Measurements from ENCODE around the gene TMEM219.

TMEM219 gene

DNA sequence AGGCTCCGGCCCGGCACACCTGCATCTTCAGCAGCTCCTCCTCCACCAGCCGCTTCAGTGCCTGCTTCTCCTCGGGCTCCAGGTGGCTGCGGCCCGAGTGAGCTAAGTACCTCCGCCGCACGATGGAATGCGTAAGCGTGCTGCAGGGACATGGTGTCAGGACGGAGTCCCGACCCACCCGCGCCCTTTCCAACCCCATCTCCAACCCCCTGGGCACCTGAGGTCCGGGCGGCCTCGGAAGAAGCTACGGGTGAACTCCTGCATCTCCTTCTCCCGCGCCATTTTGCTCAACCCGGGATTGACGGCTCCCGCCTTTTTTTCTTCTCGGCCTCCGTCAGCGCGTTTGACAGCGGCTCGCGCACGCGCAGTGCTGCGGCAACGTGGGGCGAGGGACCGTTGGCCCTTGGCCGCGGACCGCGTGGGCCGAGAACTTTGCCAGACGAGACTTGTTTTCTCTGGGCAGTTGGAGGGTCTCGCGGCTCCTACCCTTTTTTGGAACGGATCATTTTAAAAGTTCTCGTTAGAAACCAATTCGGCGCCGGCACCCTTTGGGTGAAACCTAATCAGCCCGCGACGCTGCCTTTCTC, 33.5 kb downstream of the TMEM219 start, which contains the start of gene HIRIP3:
Gene HIRIP3 (minus strand): TSS at position 294 of the 587 bp plus-strand sequence. CDS start 12 bp downstream, at position 282.
- DNase-seq (ENCODE audit: low read depth): peak; percentile 77

DNA sequence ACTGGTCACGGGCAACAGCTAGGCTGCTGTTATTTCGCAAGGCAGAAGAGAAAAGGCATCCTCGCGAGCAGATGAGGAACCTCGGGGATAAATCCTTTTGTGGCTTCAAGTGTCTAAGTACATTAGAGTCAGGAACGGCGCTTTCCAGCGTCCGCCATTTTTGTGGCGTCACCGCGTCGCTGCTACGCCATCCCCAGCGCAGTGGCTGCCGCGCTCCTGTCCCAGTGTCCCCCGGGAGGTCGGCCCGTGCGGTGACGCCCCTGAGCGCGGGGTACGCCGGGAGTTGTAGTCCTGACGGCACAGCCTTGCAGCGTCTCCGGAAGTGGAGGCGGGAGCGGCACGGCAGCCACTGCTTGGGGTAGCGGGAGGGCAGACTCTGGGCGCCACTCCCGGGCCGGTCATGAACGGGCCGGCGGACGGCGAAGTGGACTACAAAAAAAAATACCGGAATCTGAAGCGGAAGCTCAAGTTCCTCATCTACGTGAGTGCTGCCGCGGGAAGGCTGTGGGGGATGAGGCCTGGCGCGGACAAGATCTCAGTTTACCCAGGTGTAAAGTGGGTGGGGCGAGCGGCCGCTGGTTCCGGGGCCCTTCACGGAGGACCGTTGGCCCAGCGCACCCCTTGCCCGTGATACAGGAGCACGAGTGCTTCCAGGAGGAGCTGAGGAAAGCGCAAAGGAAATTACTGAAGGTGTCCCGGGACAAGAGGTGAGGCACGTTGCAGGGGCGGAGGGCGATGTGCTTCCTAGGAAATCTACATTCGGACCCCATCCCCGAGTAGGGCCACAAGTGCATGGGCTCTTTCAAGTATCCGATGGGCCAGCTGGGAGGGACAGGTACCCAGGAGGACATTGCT, 34.3 kb downstream of the TMEM219 start, which contains the start of gene INO80E:
Gene INO80E (plus strand): TSS at position 331 of the 855 bp plus-strand sequence. CDS start 70 bp downstream, at position 401.
- peak; percentile 99 for DNase-seq (ENCODE audit: low read depth)

DNA sequence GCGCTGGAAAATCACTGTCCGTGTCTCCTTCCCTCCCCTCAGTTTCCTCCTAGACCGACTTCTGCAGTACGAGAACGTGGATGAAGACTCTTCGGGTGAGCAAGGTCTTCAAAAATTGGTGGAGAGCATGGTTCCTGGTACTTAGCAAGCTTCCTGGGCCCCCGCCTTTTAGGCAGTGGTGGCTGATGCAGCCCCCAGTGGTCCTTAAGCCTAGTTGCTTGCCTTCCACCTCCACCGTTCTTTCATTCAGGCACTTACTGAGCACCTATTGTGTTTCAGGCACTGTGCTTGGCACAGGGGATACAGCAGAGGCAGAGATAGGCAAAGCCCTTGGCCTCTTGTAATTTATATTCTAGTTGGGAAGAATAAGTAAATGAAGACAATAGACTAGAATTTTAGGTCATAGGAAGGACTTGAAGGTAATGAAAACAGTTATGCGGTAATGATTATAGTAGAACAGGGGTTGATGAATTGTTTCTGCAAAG, 34.9 kb downstream of the TMEM219 start:
- no peak for DNase-seq (ENCODE audit: low read depth)

DNA sequence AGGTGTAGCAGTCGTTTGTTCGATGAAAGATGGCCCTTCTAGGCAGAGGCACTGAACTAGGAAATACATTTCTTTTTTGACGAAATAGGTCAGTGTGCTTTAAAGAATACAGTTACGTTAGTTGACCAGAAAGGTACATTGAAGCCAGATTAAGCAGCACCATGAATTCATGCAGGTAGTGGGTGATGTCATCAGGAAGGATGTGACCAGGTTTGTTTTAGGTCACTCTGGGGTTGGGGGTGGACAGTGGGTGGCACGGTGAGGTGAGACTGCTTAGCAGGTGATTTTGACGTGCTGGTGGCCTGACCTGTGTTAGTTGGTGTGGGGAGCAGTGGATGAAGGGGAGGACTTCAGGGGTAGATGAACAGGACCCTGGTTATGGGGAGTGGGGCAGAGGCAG, 37.7 kb downstream of the TMEM219 start:
- no peak for DNase-seq (ENCODE audit: low read depth)

DNA sequence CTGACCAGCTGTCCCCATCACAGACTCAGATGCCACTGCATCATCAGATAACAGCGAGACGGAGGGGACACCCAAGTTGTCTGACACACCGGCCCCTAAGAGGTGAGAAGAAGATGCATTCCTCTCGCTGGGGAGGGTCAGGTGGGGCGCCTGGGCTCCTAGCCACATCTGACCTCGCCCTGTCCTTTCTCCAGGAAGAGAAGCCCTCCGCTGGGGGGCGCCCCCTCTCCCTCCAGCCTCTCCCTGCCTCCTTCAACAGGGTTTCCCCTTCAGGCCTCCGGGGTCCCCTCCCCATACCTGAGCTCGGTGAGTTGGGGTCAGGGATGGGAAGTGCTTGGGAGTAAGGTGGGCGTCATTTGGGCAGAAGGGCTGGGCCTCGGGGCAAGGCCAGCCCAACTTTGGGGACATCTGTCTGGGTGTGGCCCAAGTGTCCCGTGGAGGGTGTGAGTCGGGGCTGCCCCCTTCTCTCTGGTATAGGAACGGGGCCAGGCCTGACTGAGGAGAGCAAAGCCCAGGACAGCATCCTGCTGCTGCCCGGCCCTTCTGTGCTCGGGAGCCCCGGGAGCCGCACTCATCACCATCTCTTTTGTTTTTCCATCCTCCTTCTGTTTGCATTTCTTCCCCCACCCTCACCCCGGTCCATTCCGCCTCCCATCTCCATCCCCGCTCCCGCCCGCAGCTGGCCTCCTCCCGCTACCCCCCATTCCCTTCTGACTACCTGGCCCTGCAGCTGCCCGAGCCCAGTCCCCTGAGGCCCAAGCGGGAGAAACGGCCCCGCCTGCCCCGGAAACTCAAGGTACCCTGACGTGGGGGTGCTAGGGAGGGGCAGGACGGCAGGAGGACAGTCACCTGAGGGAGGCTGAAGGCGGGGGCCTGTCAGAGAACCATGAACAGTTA, 39.1 kb downstream of the TMEM219 start:
- no peak for DNase-seq (ENCODE audit: low read depth)

DNA sequence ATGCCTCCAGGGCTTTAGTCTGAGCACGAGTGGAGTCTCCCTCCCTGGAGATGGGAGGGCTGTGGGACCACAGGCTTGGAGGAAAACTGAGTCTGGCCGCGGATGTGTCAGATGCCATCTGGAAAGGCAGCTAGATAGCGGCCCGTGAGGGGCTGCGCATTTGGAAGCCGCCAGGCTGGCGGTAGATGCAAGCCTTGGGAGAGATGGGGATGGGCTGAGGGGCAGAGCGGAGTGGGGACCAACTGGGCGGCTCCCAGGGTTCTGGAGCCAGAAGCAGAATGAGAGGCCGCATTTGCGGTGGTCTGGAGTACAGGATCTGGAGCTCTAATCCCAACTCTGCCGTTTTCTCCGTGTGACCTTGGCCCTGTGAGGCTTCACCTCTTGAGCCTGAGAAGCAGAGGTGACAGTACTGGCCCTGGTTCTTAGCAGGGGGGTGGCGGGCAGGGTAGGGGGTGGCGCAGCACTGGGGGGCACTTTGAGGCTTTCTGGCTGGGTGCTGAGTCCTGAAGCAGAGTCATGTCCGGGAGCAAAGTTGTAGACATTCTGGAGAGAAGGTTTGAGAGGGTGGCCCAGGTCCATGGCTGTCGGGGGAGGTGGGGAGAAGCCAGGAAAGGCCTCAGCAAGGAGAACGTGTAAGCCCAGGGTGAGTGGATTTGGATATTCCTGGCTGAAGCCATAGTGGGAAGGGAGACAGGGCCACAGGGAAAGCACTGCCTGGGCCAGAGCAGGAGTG, 40.9 kb downstream of the TMEM219 start:
- no peak for DNase-seq (ENCODE audit: low read depth)

DNA sequence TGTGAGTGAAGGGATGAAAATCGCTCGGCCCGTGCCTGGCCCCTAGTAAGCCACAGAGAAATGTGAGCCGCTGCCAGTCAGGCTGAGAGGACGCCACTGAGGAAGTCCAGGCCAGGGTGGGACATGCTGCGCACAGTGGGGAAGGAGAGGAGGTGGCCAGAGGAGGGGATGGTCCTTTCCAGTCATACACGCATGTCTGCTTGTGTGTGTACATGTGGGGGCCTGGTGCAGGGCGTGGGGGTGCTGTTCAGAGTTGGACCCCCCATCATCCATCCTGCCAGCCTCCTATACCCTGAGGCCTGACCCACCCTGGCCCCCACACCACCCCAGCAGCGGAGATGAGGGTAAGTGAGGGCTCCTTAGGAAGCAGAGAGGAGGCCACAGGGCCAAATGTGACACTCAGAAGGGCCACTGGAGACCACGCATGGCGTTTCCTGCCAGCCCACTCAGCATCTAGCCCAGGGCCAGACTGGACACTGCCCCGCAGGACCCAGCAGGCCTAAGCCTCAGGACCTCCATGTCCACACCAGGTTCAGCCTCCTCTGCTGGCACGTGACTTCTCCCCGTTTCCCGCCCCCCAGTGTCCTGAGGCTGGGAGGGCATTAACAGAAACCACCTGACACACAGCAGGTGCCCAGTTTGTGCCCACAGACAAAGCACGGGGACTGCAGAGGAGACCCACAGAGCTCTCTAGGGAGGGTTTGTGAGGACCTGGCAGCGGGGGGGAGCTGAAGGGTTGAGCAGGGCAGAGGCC, 42.0 kb downstream of the TMEM219 start:
- DNase-seq (ENCODE audit: low read depth): no peak

DNA sequence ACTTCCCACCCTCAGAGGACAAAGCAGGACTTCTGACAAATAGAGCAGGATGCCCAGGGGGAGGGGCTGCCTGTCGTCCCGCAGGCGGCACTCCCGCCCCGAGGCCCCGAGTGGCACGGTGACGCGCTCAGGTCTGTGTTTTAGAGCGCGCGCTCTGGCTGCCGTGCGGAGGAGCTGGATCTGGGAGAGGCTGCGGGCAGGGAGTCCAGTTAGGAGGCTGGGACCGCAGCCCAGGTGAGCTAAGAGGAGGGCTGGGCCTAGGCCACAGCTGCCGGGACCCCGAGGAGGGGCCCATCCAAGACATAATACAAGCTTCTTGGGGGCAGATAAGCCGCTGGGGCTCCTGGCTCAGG, 42.5 kb downstream of the TMEM219 start:
- DNase-seq (ENCODE audit: low read depth): no peak

DNA sequence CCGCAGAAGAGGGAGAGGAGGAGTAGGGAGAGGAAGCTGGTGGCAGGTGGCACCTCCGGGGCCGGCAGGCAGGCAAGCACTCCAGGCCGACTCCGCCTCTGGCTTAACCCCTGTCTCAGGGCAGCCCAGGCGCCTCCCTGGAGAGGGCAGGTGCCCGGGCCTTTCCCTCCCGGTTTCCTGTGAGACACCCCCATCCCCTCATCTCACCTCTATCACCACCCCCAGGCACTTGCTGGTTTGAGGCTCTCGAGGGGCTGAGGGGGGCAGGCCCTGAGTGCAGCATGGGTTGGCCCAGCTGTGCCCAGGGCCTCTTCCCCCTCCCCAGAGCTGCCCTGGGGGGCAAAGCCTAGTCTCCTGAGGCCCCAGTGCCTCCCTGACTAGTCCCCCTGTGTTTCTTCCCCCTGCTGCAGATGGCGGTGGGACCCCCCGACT, 42.9 kb downstream of the TMEM219 start:
- DNase-seq (ENCODE audit: low read depth): no peak

DNA sequence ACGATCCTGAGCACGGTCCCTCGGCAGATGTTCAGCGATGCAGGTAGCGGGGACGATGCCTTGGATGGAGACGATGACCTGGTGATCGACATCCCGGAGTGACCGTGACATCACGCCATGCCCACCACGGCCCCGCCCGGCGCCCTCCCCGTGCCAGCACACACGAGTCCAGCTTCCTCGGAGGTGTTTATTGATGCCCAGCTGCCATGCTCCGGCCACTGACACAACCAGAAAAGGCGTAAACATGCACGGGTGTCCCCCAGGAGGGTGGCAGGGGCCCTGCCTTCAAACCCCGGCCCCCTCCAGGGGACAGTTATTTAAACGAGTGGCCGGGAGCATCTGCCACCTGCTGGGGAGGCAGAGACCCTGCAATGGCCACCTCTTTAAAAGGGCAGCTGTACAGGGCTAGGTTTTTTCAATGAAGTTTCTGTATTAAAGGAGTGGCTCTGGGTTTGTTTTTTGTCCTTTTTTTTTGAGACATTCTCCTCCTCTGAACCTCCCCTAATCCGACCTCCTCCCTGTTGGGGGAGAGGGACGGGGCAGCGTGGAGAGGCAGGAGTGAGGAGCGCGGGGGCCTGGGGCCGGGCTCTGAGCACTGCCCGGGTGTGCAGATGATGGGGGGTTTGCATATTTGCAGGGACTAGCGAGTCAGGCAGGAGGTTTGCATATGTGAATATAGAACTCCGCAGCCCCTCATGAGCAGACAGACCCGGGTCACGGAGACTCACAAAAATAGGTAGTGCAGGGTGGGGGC, 43.6 kb downstream of the TMEM219 start:
- no peak for DNase-seq (ENCODE audit: low read depth)

DNA sequence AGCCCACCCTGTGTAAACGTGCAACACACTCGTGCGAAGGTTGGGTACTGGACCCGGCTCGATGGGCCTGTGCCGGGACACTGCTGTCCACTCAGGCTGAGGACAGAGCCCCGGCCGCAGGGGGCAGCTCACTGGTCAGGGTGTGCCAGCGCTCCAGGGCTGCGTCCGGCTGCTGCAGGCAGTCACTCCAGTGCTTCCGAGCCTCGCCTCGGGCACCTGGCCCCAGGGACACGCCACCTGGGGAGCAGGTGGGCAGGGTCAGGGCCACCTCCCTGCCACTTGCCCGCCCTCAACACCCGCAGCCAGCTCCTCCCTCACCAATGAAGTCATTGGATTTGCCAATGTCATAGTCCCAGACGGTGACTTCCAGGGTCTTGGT, 44.2 kb downstream of the TMEM219 start:
- no peak for DNase-seq (ENCODE audit: low read depth)

DNA sequence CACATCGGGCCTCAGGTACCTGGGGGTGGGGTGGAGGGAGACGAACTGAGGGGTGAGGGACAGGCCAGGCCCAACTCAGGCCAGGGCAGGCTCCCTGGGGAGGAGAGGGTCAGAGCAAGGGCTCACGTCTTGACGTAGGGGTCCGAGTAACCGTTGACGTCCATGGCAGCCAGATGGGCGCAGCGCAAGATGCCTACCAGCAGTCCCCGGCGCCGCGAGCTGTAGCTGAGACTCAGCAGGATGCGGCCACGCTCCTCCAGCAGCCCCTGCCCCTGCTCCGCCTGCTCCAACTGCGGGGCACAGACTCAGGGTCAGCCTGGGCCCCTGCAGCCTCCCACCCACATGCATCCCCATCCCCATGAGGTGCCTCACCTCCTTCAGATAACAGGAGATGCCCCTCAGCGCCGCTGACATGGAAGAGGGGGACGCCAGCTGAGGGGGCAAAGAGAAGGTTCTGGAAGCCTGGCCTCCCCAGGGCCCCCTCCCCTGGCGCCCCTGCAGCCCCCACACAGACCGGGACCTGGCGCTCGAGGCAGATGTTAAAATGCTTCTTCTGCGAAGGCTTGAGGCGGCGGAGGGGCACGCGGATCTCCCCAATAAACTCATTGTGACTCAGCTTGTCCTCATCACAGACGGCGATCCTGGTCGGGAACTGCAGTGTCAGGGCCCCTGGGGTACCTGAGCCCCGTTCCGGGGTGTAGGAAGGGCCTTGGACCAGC, 44.9 kb downstream of the TMEM219 start:
- DNase-seq (ENCODE audit: low read depth): no peak

DNA sequence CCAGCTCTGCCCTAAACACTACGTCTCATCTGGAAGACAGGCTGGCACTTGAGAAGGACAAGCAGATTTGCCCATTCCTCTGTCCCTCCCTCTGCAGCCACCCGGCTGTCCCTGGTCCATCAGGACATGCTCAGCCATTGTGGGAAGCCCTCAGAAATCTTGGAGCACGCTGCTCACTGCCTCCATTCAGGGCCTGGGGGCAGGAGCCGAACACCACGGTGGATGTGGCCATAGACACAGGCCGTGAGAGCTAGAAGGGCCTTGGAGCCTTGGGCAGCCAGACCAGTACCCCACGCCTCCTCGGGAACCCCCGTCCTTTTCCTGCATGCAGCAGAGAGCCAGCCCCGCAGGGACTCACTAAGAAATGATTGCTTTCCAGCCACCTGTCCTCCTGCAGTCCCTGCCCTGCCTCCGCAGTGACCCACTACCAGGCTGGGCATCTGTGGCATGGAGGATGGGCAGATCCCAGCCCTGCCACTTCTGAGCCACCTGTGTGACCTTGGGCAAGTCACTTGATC, 45.6 kb downstream of the TMEM219 start:
- DNase-seq (ENCODE audit: low read depth): no peak

DNA sequence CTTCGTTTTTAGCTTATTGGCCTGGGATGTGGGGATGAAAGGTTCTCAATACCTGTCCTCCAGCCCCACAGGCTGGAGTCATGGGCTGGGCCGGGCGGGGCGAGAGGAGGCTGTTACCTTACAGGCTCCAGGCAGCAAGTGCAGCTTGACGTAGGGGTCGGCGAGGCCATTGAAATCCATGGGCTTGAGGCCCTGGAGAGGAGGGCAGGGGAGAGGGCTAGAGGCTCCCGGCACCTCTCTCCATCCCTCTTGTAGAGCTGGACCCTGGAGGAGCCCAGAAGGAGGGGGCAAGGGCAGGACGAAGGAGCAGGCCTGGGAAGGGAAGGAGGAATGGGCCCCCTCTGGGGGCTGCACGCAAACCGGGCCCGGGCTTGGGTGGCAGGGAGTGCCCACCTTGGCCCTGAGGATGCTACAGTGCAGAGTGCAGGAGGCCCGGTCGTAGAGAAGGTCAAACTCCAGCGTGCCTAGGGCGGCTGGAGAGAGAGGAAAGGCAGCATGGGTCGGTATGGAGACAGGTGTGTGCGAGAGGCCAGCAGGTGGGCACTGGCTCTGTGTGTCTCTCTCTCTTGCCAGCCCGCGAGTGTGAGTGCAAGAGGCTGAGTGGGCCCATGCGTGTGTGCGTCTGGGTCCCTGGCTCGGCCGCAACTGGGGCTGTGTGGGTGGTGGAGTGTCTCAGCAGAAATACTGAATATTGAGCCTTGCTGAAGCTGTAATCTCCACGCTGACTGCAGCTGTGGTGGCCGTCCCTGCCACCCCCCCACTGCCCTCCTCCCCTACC, 47.4 kb downstream of the TMEM219 start:
- DNase-seq (ENCODE audit: low read depth): no peak

DNA sequence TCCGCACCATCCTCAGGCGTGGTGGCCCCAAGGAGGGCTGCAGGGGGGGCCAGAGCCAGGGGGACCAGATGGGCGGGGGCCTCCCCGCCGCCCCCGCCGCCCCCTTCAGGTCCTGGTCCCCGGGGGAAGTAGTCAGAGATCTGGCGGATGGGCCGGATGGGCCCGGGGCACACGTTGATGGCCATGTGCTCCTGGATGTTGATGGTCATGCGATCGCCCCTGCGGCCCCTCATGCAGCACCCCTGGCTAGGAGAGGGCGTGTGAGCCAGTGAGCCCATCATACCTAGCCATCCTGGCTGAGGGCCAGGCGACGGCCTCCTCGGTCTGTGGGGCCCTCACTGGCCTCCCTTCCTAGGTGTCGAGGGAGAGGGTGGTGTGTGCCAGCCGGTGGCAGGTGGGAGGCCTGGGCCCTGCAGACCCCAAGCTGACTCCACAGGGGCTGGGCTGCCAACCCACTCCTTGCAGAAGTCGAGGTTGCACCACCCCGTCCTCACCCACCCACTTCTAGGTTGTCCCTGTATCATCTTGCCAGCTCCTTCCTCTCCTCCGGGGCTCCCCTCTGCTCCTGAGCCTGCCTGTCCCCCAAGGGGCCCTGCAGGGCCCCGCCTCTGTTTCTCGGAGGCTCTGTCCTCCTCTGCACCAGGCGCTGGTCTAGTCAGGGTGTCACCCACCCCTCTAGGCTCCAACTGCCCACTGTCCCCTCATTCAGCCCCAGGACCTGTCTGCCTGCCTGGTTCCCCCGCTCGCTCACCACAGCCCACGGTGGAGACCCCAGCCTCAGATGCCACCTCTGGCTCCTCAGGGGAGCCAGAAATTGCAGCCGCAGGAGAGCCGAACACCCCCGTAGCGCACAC, 48.3 kb downstream of the TMEM219 start:
- DNase-seq (ENCODE audit: low read depth): no peak

DNA sequence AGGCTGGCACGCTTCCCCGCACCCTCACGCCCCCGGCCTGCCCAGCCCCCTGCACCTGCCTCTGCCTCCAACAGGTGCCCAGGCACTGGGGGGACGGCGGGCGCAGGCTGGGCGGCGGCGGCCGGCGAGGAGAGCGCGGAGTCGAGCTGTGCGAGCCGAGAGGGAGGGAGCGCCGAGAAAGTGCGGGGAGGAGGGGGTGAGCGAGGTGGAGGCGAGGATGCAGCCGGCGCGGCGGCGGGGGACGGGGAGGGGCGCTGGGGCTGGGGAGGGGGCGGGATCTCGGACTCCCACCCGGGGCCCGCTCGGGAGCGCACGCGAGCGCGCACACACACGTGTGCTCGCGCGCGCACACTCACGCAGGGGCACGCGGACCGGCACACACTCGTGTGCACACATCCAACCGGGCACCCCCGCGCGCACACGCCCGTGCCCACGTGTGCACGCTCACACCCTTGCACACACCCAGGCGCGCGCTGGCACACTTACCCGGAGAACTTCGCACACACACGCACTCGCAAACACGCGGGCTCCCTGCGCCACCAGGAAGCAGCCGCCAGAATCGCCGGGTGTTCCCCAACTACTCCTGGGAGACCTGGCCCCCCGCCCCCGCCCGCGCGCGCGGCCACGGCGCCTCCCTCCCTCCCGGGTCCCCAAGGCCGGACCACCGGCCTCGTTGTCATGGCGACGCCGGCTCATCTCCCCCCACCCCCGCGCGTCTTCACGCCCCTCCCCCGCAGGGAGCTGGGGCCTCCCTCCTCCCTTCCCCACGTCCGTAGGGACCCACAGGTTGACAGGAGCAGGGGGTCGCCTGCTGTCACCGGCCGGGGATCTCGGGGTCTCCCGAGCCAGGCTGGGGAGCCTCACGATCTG, 49.2 kb downstream of the TMEM219 start, which contains the start of gene DOC2A:
Gene DOC2A (minus strand): TSS at position 184 of the 870 bp plus-strand sequence. CDS start 805 bp downstream, outside the sequence.
- no peak for DNase-seq (ENCODE audit: low read depth)

Data from activated gamma-delta T cell treated with anti-CD3 and anti-CD28 coated beads, Interleukin-2, amount 50 U/mL, for 16 hours (primary cell).